DMS153 treated with DMSO at 0.1 percent for 48 hours (cell line): ENCODE results near the gene S1PR5.
A peak's percentile ranks its signal among the peaks of the same experiment; 100 is the strongest.

Source experiments
- DNase-seq: peaks from one replicate; lab custom pipeline; 2025; ENCODE audit not compliant: unreplicated experiment; lab: John Stamatoyannopoulos, UW

The S1PR5 gene

GRCh38 chr19:10516671-10517286 lies 468 bp downstream of the S1PR5 start:
- DNase-seq = no peak

DNA sequence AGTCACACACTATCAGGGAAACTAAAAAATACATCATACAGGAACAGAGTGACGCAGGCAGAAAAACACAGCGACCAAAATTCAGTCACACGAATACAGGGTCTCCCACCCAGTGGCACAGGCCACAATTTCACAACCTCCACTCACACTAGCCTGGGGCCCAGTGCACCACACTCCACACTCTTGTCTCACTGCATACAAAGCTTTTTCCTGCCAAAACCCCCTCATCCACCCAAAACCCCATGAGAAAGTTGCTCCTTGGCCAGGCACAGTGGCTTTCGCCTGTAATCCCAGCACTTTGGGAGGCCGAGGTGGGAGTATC lies 1.2 kb downstream of the S1PR5 start:
- DNase-seq = no peak

DNA sequence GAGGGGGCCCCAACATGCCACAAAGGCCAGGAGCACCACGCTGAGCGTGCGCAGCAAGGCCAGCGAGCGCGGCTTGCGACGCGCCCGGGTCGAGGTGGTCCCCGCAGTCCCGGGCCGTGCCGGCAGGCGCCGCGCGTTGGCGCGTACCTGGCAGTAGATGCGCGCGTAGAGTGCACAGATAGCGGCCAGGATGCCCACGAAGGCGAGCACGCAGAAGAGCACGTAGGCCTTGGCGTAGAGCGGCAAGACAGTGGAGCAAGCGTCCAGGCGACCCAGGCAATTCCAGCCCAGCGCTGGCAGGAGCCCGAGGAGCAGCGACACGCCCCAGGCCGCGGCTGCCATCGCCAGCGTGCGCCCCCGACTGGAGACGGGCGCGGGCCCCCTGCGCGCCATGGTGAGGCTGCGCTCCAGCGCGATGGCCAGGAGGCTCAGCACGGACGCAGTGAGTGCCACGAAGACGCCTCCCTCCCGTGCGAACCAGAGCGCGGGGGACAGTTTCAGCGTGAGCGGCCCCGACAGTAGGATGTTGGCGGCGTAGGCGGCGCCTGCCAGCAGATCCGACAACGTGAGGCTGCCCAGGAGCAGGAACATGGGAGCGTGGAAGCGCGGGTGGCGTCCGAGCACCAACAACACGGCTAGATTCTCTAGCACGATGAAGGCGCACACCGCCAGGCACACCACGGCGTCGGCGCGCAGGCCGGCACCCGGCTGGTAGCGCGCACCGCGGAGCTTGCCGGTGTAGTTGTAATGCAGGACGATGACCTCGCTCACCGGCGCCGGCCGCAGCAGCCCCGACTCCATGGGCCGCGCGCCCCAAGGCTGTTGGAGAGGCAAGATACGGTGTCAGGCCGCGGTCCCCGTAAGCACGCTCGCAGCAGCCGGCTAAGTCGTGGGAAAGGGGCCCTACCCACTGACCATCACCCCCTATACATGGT lies 2.8 kb downstream of the S1PR5 start:
- DNase-seq = no peak

GRCh38 chr19:10513223-10513622 lies 4.0 kb downstream of the S1PR5 start:
- DNase-seq = no peak

DNA sequence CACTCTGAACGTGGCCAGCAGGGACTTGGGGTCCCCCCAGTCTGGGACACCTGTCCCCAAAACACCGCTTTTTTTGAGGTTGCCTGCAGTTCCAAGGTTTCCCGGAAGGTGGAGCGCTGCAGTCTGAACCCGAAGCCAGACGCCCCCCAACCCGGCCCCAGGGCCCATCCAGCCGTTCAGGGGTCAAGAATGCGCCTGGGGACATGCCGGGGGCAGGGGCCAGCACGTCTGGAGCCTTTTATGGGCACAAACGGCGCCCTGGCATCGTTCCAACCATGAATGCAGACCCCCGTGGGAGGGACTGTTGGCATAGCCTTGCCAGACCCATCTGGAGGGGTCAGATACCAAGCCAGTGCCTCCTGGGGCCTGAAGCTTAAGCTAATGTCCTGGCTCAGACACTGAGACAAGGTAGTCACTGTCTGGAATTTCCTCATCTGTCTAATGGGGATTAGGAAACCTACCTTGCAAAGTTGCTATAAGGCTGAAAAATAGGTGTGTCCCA lies 6.9 kb downstream of the S1PR5 start:
- DNase-seq = no peak

DNA sequence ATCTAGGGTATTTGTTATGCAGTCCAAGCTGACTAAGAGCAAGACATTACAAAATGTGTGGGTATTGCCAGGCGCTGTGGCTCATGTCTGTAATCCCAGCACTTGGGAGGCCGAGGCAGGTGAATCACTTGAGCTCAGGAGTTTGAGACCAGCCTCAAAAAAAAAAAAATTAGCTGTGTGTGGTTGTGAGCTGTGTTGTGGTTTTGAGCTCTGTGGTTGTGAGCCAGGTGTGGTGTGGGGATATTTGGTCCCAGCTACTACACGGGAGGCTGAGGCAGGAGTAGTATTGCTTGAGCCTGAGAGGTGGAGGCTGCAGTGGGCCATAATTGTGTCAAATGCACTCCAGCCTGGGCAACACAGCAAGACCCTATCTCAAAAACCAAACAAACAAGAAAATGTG lies 8.5 kb downstream of the S1PR5 start:
- no peak for DNase-seq

- no peak for DNase-seq
Measured at GRCh38 chr19:10508036-10508435, 9.2 kb downstream of the S1PR5 start.

GRCh38 chr19:10505583-10506229 lies 11.5 kb downstream of the S1PR5 start:
- DNase-seq = no peak

- peak; percentile 31 for DNase-seq
Measured at GRCh38 chr19:10503002-10503789, 14.1 kb downstream of the S1PR5 start, which contains the start of gene KEAP1. TSS of gene KEAP1 (minus strand) at chr19:10503356. CDS start at chr19:10500033, 3,323 bp downstream.

DNA sequence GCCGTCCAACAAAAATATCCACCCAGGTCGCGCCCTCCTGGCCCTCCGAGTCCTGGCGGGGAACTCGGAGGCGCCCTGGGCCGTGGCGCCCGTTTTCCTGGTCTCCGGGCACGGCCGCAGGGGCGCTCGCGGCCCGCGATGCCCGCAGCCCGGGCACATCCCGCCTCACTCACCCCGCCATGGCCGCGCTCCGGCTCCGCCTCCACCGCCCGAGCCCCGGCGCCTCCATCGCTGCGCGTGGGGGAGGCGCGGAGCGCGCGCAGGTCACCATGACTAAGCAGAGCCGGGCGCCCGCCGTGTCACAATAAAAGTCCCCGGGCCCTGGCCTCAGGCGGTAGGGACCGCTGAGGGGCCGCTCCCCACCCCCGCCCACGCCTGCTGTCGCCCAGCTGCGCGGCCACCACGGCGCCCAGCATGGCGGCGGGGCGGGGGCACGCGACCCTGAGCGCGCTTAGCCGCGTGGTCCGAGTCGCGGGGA lies 14.7 kb downstream of the S1PR5 start:
- peak; percentile 71 for DNase-seq

DNA sequence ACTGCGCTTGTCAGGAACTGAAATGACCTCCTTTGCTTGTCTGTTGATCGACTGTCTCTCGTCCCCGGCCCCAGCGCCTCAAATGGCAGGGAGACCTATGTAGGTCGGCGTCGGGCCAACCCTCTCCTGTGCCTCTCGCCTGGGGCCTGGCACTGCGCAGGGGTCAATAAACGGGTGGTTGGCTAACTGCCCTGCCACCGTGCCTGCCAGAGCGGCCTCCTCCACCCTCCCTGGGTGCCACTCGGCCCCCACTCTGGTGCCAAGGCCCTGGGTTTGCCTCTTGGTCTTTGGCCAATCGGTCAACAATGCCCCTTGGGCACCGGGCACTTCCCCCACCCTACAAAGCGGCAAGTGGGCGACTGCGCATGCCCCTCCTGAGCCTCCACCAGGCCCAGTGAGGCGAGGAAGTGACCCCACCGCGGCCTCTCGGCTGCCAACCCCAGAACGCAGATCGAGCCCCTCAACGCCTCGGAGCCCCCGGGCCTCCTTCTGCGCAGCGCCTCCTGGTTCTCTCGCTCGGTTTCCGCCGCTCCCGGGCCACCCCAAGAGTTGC lies 15.2 kb downstream of the S1PR5 start:
- peak; percentile 37 for DNase-seq

GRCh38 chr19:10500247-10500592 lies 17.0 kb downstream of the S1PR5 start:
- DNase-seq = no peak

DNA sequence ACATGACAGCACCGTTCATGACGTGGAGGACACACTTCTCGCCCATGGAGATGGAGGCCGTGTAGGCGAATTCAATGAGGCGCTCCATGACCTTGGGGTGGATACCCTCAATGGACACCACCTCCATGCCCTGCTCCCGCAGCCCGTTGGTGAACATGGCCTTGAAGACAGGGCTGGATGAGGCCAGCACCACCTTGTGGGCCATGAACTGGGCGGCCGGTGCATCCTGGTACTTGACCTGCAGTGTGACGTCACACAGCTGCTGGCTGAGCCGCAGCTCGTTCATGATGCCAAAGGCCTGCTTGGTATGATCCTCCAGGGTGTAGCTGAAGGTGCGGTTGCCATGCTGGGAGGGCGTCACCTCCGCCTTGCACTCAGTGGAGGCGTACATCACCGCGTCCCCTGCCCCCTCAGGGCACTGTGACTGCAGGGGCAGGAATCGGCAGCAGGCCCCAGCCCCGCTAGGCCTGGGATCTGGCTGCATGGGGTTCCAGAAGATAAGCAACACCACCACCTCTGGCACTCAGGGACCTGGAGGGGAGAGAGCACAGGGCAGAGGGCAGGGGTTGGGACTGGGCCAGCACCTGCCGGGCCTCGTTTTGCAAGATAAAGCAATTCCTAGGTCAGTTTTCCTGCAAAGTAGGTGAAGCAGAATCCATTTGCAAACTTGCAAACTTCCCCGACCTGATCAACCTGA lies 17.5 kb downstream of the S1PR5 start:
- no peak for DNase-seq

- DNase-seq = no peak
Measured at GRCh38 chr19:10497371-10497770, 19.9 kb downstream of the S1PR5 start.

DNA sequence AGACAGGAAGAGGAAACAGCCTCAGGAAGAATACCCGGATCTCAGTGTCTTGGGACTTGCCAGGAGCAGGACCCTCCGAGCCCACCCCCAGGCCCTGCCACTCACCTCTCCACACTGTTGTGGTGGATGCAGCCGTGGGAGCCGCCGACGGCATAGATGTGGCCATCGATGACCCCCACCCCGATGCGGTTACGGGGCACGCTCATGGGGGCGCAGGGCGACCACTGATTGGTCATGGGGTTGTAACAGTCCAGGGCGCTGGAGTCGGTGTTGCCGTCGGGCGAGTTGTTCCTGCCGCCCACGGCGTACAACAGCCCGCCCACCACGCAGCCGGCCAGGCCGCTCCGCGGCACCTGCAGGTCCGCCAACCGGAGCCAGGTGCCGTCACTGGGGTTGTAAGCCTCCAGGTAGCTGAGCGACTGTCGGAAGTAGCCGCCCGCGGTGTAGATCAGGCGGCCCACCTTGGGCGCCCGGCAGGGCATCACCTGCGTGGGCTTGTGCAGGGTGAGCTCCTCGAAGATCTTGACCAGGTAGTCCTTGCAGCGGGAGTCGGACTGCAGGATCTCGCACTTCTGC lies 25.7 kb downstream of the S1PR5 start:
- no peak for DNase-seq

- no peak for DNase-seq
Measured at GRCh38 chr19:10486551-10486950, 30.7 kb downstream of the S1PR5 start.

- DNase-seq = peak; percentile 90
Measured at GRCh38 chr19:10478903-10479384, 38.3 kb downstream of the S1PR5 start.

DNA sequence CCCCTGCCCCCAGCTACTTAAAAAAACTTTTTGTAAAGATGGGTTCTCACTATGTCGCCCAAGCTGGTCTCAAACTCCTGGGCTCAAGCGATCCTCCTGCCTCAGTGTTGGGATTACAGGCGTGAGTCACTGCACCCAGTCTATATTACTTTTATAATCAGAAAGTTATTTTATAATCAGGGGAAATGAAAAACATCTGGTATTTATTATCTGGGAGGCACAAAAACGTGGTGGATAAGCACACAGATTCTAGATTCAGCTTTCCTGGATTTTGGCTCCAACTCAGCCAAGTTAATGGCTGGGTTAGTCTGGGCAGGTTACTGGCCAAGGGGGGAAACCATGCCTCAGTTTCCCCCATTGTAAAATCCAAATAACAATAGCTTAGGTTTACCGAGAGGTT lies 38.8 kb downstream of the S1PR5 start:
- DNase-seq = no peak

DNA sequence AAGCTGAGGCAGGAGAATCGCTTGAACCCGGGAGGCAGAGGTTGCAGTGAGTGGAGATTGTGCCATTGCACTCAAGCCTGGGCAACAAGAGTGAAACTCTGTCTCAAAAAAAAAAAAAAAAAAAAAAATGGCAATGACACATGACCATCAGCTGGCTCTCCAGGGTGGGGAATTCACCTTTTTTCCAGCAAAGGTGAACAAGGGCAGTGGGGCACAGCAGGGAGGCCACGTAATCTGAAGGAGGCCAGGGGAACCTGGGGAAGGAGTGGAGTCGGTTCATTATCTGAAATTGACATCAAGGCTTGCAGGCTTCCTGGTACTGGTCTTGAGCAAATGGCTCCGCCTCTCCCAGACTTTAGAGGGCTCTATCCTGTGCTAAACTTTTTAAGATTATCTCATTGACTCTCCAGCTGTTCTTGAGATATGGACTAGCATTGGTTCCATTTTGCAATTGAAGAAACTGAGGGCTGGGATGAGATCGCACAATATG lies 42.2 kb downstream of the S1PR5 start:
- no peak for DNase-seq
